NCI-H187 treated with DMSO at 0.1 percent for 48 hours (cell line): ENCODE measurements around the gene GRIP2.

Experiments
- DNase-seq: peaks from one replicate; lab custom pipeline; 2025; lab: John Stamatoyannopoulos, UW

Gene GRIP2

GRCh38 chr3:14539742-14540491 lies at the start of gene GRIP2:
Gene GRIP2, minus strand, starts transcription at chr3:14540342. Its CDS starts 34 bp downstream, at chr3:14540308.
- DNase-seq: no peak

GRCh38 chr3:14588425-14589112 lies 48.4 kb upstream of the GRIP2 start:
- DNase-seq: no peak

- no peak for DNase-seq
Measured at GRCh38 chr3:14587740-14588360, 47.7 kb upstream of the GRIP2 start.

GRCh38 chr3:14586611-14587010 lies 46.5 kb upstream of the GRIP2 start:
- no peak for DNase-seq

- no peak for DNase-seq
Measured at GRCh38 chr3:14583548-14584091, 43.5 kb upstream of the GRIP2 start.

- no peak for DNase-seq
Measured at GRCh38 chr3:14582045-14582410, 41.9 kb upstream of the GRIP2 start.

GRCh38 chr3:14581334-14582044 lies 41.3 kb upstream of the GRIP2 start:
- no peak for DNase-seq

GRCh38 chr3:14577897-14578296 lies 37.8 kb upstream of the GRIP2 start:
- no peak for DNase-seq

GRCh38 chr3:14576163-14576562 lies 36.0 kb upstream of the GRIP2 start:
- DNase-seq: no peak

- DNase-seq: no peak
Measured at GRCh38 chr3:14574183-14574582, 34.0 kb upstream of the GRIP2 start.

GRCh38 chr3:14573706-14574105 lies 33.6 kb upstream of the GRIP2 start:
- no peak for DNase-seq

- no peak for DNase-seq
Measured at GRCh38 chr3:14570864-14571263, 30.7 kb upstream of the GRIP2 start.

GRCh38 chr3:14570089-14570488 lies 29.9 kb upstream of the GRIP2 start:
- DNase-seq: no peak

GRCh38 chr3:14569474-14570000 lies 29.4 kb upstream of the GRIP2 start:
- DNase-seq: no peak

GRCh38 chr3:14568269-14568668 lies 28.1 kb upstream of the GRIP2 start:
- no peak for DNase-seq

- no peak for DNase-seq
Measured at GRCh38 chr3:14566812-14567211, 26.7 kb upstream of the GRIP2 start.

GRCh38 chr3:14565868-14566588 lies 25.9 kb upstream of the GRIP2 start:
- no peak for DNase-seq

- no peak for DNase-seq
Measured at GRCh38 chr3:14564741-14565140, 24.6 kb upstream of the GRIP2 start.

- no peak for DNase-seq
Measured at GRCh38 chr3:14563946-14564539, 23.9 kb upstream of the GRIP2 start.

GRCh38 chr3:14562121-14562890 lies 22.2 kb upstream of the GRIP2 start:
- no peak for DNase-seq
